C4-2B (cell line): ENCODE measurements around the gene HIPK4.

Experiments used
- CTCF ChIP-seq: fragments of 450-650 bp; conservative IDR thresholded peaks from 2 replicates; pipeline ENCODE4 v1.5.1; 2017; ENCODE audit warnings: mild to moderate bottlenecking
- ZFX ChIP-seq: fragments of 450-650 bp; IDR thresholded peaks from 2 replicates; pipeline ENCODE4 v1.6.1; 2017

GRCh38 chr19:40376286-40376862 is 13.6 kb downstream of the HIPK4 start:
- TF ChIP-seq CTCF (no peak), ZFX (no peak)
